AG04450 (cell line): ENCODE measurements around the gene L3MBTL1. TPM values are rescaled to one million over a fixed set of nuclear protein-coding genes. Genes with fewer than 3 reads are reported as not detected.

Experiments
- CTCF ChIA-PET: fragments of 300-600, 350-600 bp; formaldehyde crosslinking; extraction: SDS; loops from one replicate; lab custom pipeline; 2022; ENCODE audit warnings: antibody characterized with exemption, inconsistent platforms; lab: Charles Lee
- POLR2A ChIA-PET: fragments of 350-600 bp; formaldehyde crosslinking; extraction: SDS; loops from one replicate; lab custom pipeline; 2021; ENCODE audit warnings: antibody characterized with exemption, inconsistent platforms; lab: Yijun Ruan, JAX
- DNase-seq: peaks from one replicate; pipeline ENCODE4 v3.0.0-alpha.2; 2011; ENCODE audit warnings: low read depth, low spot score
- H3K27ac ChIP-seq: one replicate; pipeline ENCODE4 v1.5.1; 2012; ENCODE audit warnings: low read depth, low read length, control low read depth
- H3K27me3 ChIP-seq: one replicate; pipeline ENCODE4 v1.6.0; 2012; ENCODE audit warnings: low read length; ENCODE audit not compliant: control insufficient read depth, insufficient read depth
- H3K4me3 ChIP-seq: 2 replicates; pipeline ENCODE4 v1.5.1; 2011; ENCODE audit warnings: mild to moderate bottlenecking, low read depth, low read length, control low read depth
- H3K9me3 ChIP-seq: 2 replicates; pipeline ENCODE4 v1.5.1; 2012; ENCODE audit warnings: low read length; ENCODE audit not compliant: control insufficient read depth, insufficient read depth
- CTCF ChIP-seq: IDR thresholded peaks from 2 replicates; pipeline ENCODE4 v1.5.1; 2011; ENCODE audit warnings: low read depth, low read length, control low read depth, inconsistent platforms
- polyA plus RNA-seq: library from polyadenylated mRNA; depleted of rRNA; stranded (reverse); fragments of >200 nt; gene quantifications from 2 replicates; pipeline ENCODE4 v1.2.3, GENCODE V29; 2011

L3MBTL1 gene
- polyA plus RNA-seq, 1 experiment: 3.0 TPM

GRCh38 chr20:43570496-43570895 is 63.0 kb downstream of the L3MBTL1 start:
- H3K9me3 ChIP-seq: no peaks in the 10 kb centered on the region
- H3K4me3 ChIP-seq: no peak overlapping the region
- DNase-seq: no peak
- no peak overlapping the region for H3K27ac ChIP-seq
- CTCF ChIA-PET: interaction anchor here (1.0 to 1.1 kb wide), 2 partner anchors 13 to 32 kb away, joined by 3 to 5 read pairs; no protein-coding TSS in a partner anchor
- no peak for TF ChIP-seq CTCF
- H3K27me3 ChIP-seq: peaks cover 4% of the 10 kb centered on the region
- POLR2A ChIA-PET: no interaction called here

GRCh38 chr20:43571310-43571709 is 63.8 kb downstream of the L3MBTL1 start:
- CTCF ChIA-PET: interaction anchor here (1.2 kb wide), 1 partner anchor 33 kb away, joined by 3 read pairs; no protein-coding TSS in a partner anchor

GRCh38 chr20:43571771-43572170 is 64.3 kb downstream of the L3MBTL1 start:
- POLR2A ChIA-PET: no interaction called here
- Histone ChIP-seq H3K9me3 (no peaks in the 10 kb centered on the region), H3K27me3 (peaks cover 4% of the 10 kb centered on the region), H3K27ac (no peak overlapping the region), H3K4me3 (no peak overlapping the region)
- no peak for DNase-seq
- CTCF ChIA-PET: interaction anchor here (1.2 kb wide), 1 partner anchor 33 kb away, joined by 3 read pairs; no protein-coding TSS in a partner anchor
- TF ChIP-seq CTCF: no peak

More at GRCh38 chr20:43571310-43571709, 63.8 kb downstream of the L3MBTL1 start:
- no peak for TF ChIP-seq CTCF
- Histone ChIP-seq H3K4me3 (no peak overlapping the region), H3K9me3 (no peaks in the 10 kb centered on the region), H3K27ac (no peak overlapping the region), H3K27me3 (peaks cover 4% of the 10 kb centered on the region)
- DNase-seq: no peak
- POLR2A ChIA-PET: no interaction called here

DNA sequence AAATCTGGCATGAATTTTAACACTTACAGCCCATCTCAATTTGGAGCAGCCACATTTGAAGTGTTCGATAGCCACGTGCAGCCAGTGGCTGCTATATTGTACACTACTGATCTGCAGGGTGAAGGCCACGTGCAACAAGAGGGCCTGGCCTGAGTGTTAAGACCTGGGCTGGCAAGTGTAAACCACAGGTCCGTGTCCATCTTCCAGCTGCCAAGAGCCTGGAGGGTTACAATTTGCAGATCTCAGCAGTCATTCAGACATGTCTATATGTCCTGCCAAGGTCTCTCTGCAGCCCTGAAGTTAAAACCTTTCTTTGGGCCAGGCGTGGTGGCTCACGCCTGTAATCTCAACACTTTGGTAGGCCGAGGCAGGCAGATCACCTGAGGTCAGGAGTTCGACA is 65.4 kb downstream of the L3MBTL1 start:
- CTCF ChIA-PET: no interaction called here
- H3K4me3 ChIP-seq: no peak overlapping the region
- POLR2A ChIA-PET: no interaction called here

DNA sequence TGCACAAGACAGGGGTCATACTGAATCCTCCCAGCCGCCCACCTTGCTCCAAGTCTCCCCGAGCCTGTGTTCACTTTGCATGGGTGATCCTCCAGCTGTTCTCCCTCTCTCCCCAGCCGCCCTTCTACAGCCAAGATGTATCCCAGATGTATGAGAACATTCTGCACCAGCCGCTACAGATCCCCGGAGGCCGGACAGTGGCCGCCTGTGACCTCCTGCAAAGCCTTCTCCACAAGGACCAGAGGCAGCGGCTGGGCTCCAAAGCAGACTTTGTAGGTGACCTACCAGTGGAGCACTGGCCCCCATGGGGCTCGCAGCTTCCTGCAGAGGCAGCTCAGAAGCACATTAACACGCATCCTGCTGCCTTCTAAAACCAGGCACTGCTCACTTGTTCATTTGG is 68.6 kb downstream of the L3MBTL1 start:
- ChIA-PET CTCF (interaction anchor here (1.4 kb wide), 1 partner anchor 38 kb away, joined by 6 read pairs; no protein-coding TSS in a partner anchor), POLR2A (no interaction called here)
- TF ChIP-seq CTCF: no peak
- H3K27ac ChIP-seq: no peak overlapping the region
- no peak overlapping the region for H3K4me3 ChIP-seq
- peaks cover 18% of the 10 kb centered on the region for H3K27me3 ChIP-seq
- no peak for DNase-seq
- H3K9me3 ChIP-seq: no peaks in the 10 kb centered on the region

More for the DNA sequence above, 65.4 kb downstream of the L3MBTL1 start:
- no peak for TF ChIP-seq CTCF
- Histone ChIP-seq H3K27ac (no peak overlapping the region), H3K27me3 (peaks cover 2% of the 10 kb centered on the region), H3K9me3 (no peaks in the 10 kb centered on the region)
- no peak for DNase-seq
